SU-DHL-6 (cell line): ENCODE data around the gene SFTA2.

Experiments used
- CTCF ChIP-seq: fragments of 200-600 bp; sonication (generic); IDR thresholded peaks from one replicate; pipeline ENCODE4 v1.5.1; 2017; ENCODE audit warnings: antibody characterized with exemption, mild to moderate bottlenecking, low read length, moderate library complexity; ENCODE audit not compliant: insufficient read depth, poor library complexity, severe bottlenecking
- EZH2phosphoT487 ChIP-seq: fragments of 200-600 bp; sonication (generic), shearing (Covaris generic); conservative IDR thresholded peaks from 2 replicates; pipeline ENCODE4 v1.6.1; 2018; ENCODE audit warnings: mild to moderate bottlenecking, antibody characterized with exemption, low read length, moderate library complexity, mixed read lengths

GRCh38 chr6:30917041-30917440 lies 14.9 kb downstream of the SFTA2 start:
- TF ChIP-seq CTCF = no peak
- no peak for TF ChIP-seq EZH2phosphoT487
